H1 (cell line): ENCODE measurements around the gene NEUROG1. TPM values are rescaled to one million over a fixed set of nuclear protein-coding genes. Genes with fewer than 3 reads are reported as not detected.
A peak's percentile ranks its signal among the peaks of the same experiment; 100 is the strongest.

Experiments used
- CTCF ChIA-PET: fragments of 300-600 bp; sonication (Branson Sonifier 250); formaldehyde crosslinking; loops from one replicate; lab custom pipeline; 2021; ENCODE audit not compliant: partially characterized antibody; lab: Charles Lee
- POLR2A ChIA-PET: fragments of 300-600 bp; sonication (Branson Sonifier 250); formaldehyde crosslinking; loops from one replicate; lab custom pipeline; 2021; ENCODE audit warnings: inconsistent platforms; ENCODE audit not compliant: partially characterized antibody; lab: Charles Lee
- DNase-seq, 2 experiments: peaks; one replicate each; pipeline versions ENCODE4 v3.0.0 to v3.0.0-alpha.2; 2010 to 2022; ENCODE audit warnings: low spot score in 2 of 2, low read depth in 1 of 2, mixed read lengths in 1 of 2
- FAIRE-seq: peaks from 2 replicates; lab custom pipeline; 2011; peaks lifted over from hg19 to GRCh38; lab: Jason Lieb, UNC
- H2AFZ ChIP-seq: 2 replicates; pipeline ENCODE4 v1.8.1; 2012; ENCODE audit warnings: low read length, inconsistent platforms
- H2AK5ac ChIP-seq: 2 replicates; pipeline ENCODE4 v1.6.1; 2013; ENCODE audit warnings: low read depth, low read length
- H2BK120ac ChIP-seq: replicated peaks from 2 replicates; pipeline ENCODE3; 2013; ENCODE audit warnings: low read depth, low read length, inconsistent platforms
- H2BK12ac ChIP-seq: 2 replicates; pipeline ENCODE4 v1.6.1; 2013; ENCODE audit warnings: low read depth, low read length
- H2BK15ac ChIP-seq: 2 replicates; pipeline ENCODE4 v1.6.1; 2013; ENCODE audit warnings: low read length
- H2BK20ac ChIP-seq: 2 replicates; pipeline ENCODE4 v1.6.1; 2013; ENCODE audit warnings: low read length
- H2BK5ac ChIP-seq: 2 replicates; pipeline ENCODE4 v1.6.1; 2013; ENCODE audit warnings: low read depth, low read length
- H3K14ac ChIP-seq: 2 replicates; pipeline ENCODE4 v1.6.1; 2013; ENCODE audit warnings: inconsistent platforms; ENCODE audit not compliant: insufficient read length
- H3K18ac ChIP-seq: 2 replicates; pipeline ENCODE4 v1.6.1; 2013; ENCODE audit warnings: low read length; ENCODE audit errors: extremely low read depth
- H3K23ac ChIP-seq: 2 replicates; pipeline ENCODE4 v1.6.1; 2013; ENCODE audit warnings: inconsistent platforms; ENCODE audit not compliant: insufficient read length
- H3K23me2 ChIP-seq: 2 replicates; pipeline ENCODE4 v1.6.1; 2013; ENCODE audit warnings: low read depth, low read length
- H3K27ac ChIP-seq: 2 replicates; pipeline ENCODE4 v1.6.1; 2011; ENCODE audit warnings: low read depth, low read length, inconsistent platforms
- H3K27me3 ChIP-seq, 4 experiments: replicated peaks in 1 of 4; 1 replicate in 1 of 4; 2 replicates in 3 of 4; pipeline versions ENCODE4 v1.6.1 to v1.8.1; 2011 to 2013; ENCODE audit warnings: low read length in 3 of 4, mild to moderate bottlenecking in 3 of 4, inconsistent platforms in 2 of 4, mixed read lengths in 2 of 4, moderate library complexity in 1 of 4; ENCODE audit not compliant: control insufficient read depth in 3 of 4, insufficient read depth in 3 of 4; ENCODE audit errors: extremely low read depth in 1 of 4
- H3K36me3 ChIP-seq, 4 experiments: 2 replicates each; pipeline versions ENCODE4 v1.6.1 to v1.8.1; 2011 to 2013; ENCODE audit warnings: mild to moderate bottlenecking in 4 of 4, low read length in 3 of 4, moderate library complexity in 2 of 4, control low read depth in 1 of 4, inconsistent platforms in 1 of 4; ENCODE audit not compliant: insufficient read depth in 4 of 4, control insufficient read depth in 2 of 4
- H3K4ac ChIP-seq: replicated peaks from 2 replicates; pipeline ENCODE3; 2013; ENCODE audit warnings: low read length, low read depth, mixed read lengths, inconsistent platforms; ENCODE audit not compliant: insufficient read length
- H3K4me1 ChIP-seq, 4 experiments: replicated peaks in 1 of 4; 1 replicate in 1 of 4; 2 replicates in 3 of 4; pipeline versions ENCODE4 v1.6.1 to v1.8.1; 2011 to 2013; ENCODE audit warnings: low read length in 3 of 4, inconsistent platforms in 2 of 4, mixed read lengths in 1 of 4; ENCODE audit not compliant: insufficient read depth in 4 of 4, control insufficient read depth in 3 of 4
- H3K4me2 ChIP-seq, 2 experiments: 2 replicates each; pipeline versions ENCODE4 v1.6.1 to v1.8.1; 2011 to 2013; ENCODE audit warnings: low read depth in 2 of 2, low read length in 2 of 2, control low read depth in 1 of 2, inconsistent platforms in 1 of 2, mild to moderate bottlenecking in 1 of 2; ENCODE audit not compliant: insufficient read depth in 1 of 2
- H3K4me3 ChIP-seq, 4 experiments: fragments of 200-600, 300-600 bp in 1 of 4; sonication (generic), shearing (Covaris generic), sonication (Bioruptor Twin) in 1 of 4; 2 replicates each; pipeline versions ENCODE4 v1.5.1 to v1.8.1; 2011 to 2016; ENCODE audit warnings: low read length in 4 of 4, low read depth in 3 of 4, control low read depth in 2 of 4, inconsistent platforms in 2 of 4, mild to moderate bottlenecking in 2 of 4, mixed read lengths in 1 of 4, moderate library complexity in 1 of 4; ENCODE audit not compliant: insufficient read depth in 2 of 4; ENCODE audit errors: extremely low read depth in 1 of 4
- H3K56ac ChIP-seq: replicated peaks from 2 replicates; pipeline ENCODE3; 2013; ENCODE audit warnings: low read depth, mild to moderate bottlenecking, mixed read lengths, low read length, inconsistent platforms; ENCODE audit not compliant: insufficient read length
- H3K79me1 ChIP-seq: 2 replicates; pipeline ENCODE4 v1.6.1; 2013; ENCODE audit warnings: low read depth, low read length, control low read depth
- H3K79me2 ChIP-seq, 2 experiments: 2 replicates each; pipeline versions ENCODE4 v1.6.1 to v1.8.1; 2012 to 2013; ENCODE audit warnings: low read length in 2 of 2, mild to moderate bottlenecking in 2 of 2, inconsistent platforms in 1 of 2; ENCODE audit not compliant: insufficient read depth in 2 of 2, control insufficient read depth in 1 of 2
- H3K9ac ChIP-seq, 4 experiments: replicated peaks in 1 of 4; 1 replicate in 1 of 4; 2 replicates in 3 of 4; pipeline versions ENCODE4 v1.6.1 to v1.8.1; 2011 to 2013; ENCODE audit warnings: low read depth in 3 of 4, low read length in 3 of 4, control low read depth in 2 of 4, mild to moderate bottlenecking in 2 of 4, moderate library complexity in 2 of 4, inconsistent platforms in 1 of 4; ENCODE audit errors: extremely low read depth in 1 of 4
- H3K9me3 ChIP-seq, 2 experiments: 2 replicates each; pipeline versions ENCODE4 v1.6.1 to v1.8.1; 2012 to 2013; ENCODE audit warnings: mild to moderate bottlenecking in 2 of 2, moderate library complexity in 2 of 2, control low read depth in 1 of 2, inconsistent platforms in 1 of 2, low read depth in 1 of 2, low read length in 1 of 2, mixed read lengths in 1 of 2; ENCODE audit not compliant: insufficient read depth in 2 of 2
- H4K20me1 ChIP-seq, 2 experiments: replicated peaks in 1 of 2; 2 replicates each; pipeline versions ENCODE3 to v1.8.1; 2011 to 2013; ENCODE audit warnings: inconsistent platforms in 2 of 2, low read length in 2 of 2, mild to moderate bottlenecking in 1 of 2; ENCODE audit not compliant: insufficient read depth in 2 of 2, control insufficient read depth in 1 of 2
- H4K5ac ChIP-seq: 2 replicates; pipeline ENCODE4 v1.6.1; 2013; ENCODE audit warnings: low read length, low read depth, mixed read lengths, inconsistent platforms; ENCODE audit not compliant: insufficient read length
- H4K8ac ChIP-seq: 2 replicates; pipeline ENCODE4 v1.8.0; 2013; ENCODE audit warnings: mild to moderate bottlenecking, moderate library complexity, low read length, inconsistent platforms; ENCODE audit not compliant: insufficient read depth; ENCODE audit errors: extremely low read depth
- H4K91ac ChIP-seq: replicated peaks from 2 replicates; pipeline ENCODE3; 2013; ENCODE audit warnings: low read length, mixed read lengths, inconsistent platforms; ENCODE audit not compliant: insufficient read length
- BCL11A ChIP-seq, 2 experiments: IDR thresholded peaks; one replicate each; pipeline ENCODE4 v1.6.1; 2011; ENCODE audit warnings: low read depth in 2 of 2, low read length in 2 of 2, mild to moderate bottlenecking in 2 of 2
- BRCA1 ChIP-seq: IDR thresholded peaks from 2 replicates; pipeline ENCODE4 v1.6.1; 2012; ENCODE audit warnings: low read depth, low read length, improper control_type of control experiment
- CBX8 ChIP-seq: fragments of 300-800, 300-1000 bp; sonication (generic); IDR thresholded peaks from 2 replicates; pipeline ENCODE4 v1.7.1; 2016; ENCODE audit warnings: low read depth, low read length, borderline replicate concordance
- CHD2 ChIP-seq: IDR thresholded peaks from 2 replicates; pipeline ENCODE4 v1.6.1; 2012; ENCODE audit warnings: low read length, improper control_type of control experiment
- CREB1 ChIP-seq: IDR thresholded peaks from 2 replicates; pipeline ENCODE4 v1.6.1; 2012; ENCODE audit warnings: inconsistent platforms
- FOSL1 ChIP-seq: IDR thresholded peaks from 2 replicates; pipeline ENCODE4 v1.6.1; 2011; ENCODE audit warnings: mild to moderate bottlenecking, low read depth, low read length, moderate library complexity; ENCODE audit not compliant: insufficient read depth
- GTF2F1 ChIP-seq: IDR thresholded peaks from 2 replicates; pipeline ENCODE4 v1.6.1; 2012; ENCODE audit warnings: low read depth, low read length, improper control_type of control experiment, borderline replicate concordance
- NRF1 ChIP-seq: IDR thresholded peaks from 2 replicates; pipeline ENCODE4 v1.6.1; 2011; ENCODE audit warnings: mild to moderate bottlenecking, low read depth, low read length, improper control_type of control experiment
- PHF8 ChIP-seq: fragments of 200-600 bp; sonication (generic); conservative IDR thresholded peaks from 2 replicates; pipeline ENCODE4 v1.7.1; 2012; ENCODE audit warnings: low read depth, mild to moderate bottlenecking, inconsistent platforms, low read length, moderate library complexity
- POLR2A ChIP-seq, 2 experiments: IDR thresholded peaks; 1 replicate in 1 of 2; 2 replicates in 1 of 2; pipeline ENCODE4 v1.6.1; 2011; ENCODE audit warnings: low read depth in 2 of 2, low read length in 2 of 2, mild to moderate bottlenecking in 2 of 2; ENCODE audit errors: control extremely low read depth in 1 of 2
- SIN3A ChIP-seq, 2 experiments: IDR thresholded peaks in 1 of 2; conservative IDR thresholded peaks in 1 of 2; 2 replicates each; pipeline ENCODE4 v1.6.1; 2011 to 2012; ENCODE audit warnings: low read length in 2 of 2, improper control_type of control experiment in 1 of 2, low read depth in 1 of 2, mild to moderate bottlenecking in 1 of 2
- SIX5 ChIP-seq: IDR thresholded peaks from 2 replicates; pipeline ENCODE4 v1.6.1; 2011; ENCODE audit warnings: mild to moderate bottlenecking, low read depth, low read length
- SP4 ChIP-seq: IDR thresholded peaks from 2 replicates; pipeline ENCODE4 v1.6.1; 2012; ENCODE audit warnings: low read length, inconsistent platforms
- ZNF274 ChIP-seq: IDR thresholded peaks from 2 replicates; pipeline ENCODE4 v1.7.0; 2012; ENCODE audit warnings: low read length, borderline replicate concordance; ENCODE audit errors: extremely low read depth
- WGBS, 2 experiments: shearing (Covaris generic) in 1 of 2; methylation state at CpG; one replicate each; pipeline versions ENCODE4 v1.1.6 to v1.1.7; 2013 to 2015; ENCODE audit warnings: low lambda C conversion rate in 2 of 2, mixed read lengths in 2 of 2, inconsistent platforms in 1 of 2, low coverage in 1 of 2, missing lambda C conversion rate in 1 of 2; ENCODE audit not compliant: insufficient replicate concordance in 2 of 2, insufficient coverage in 1 of 2, insufficient read length in 1 of 2; ENCODE audit errors: extremely low coverage in 1 of 2, missing lambda C conversion rate in 1 of 2; 5-methylcytosine and 5-hydroxymethylcytosine counted together
- polyA plus RNA-seq, 7 experiments: library from polyadenylated mRNA; depleted of rRNA in 3 of 7; stranded (reverse) in 5 of 7; unstranded in 2 of 7; fragments of >200 nt in 5 of 7; fragments of 200-250 nt in 2 of 7; gene quantifications; 1 replicate in 5 of 7; 2 replicates in 1 of 7; 4 replicates in 1 of 7; pipeline versions ENCODE4 v1.2.1 to v1.2.3, GENCODE V29; 2011 to 2013; ENCODE audit warnings: missing spikeins in 2 of 7, mixed read lengths in 2 of 7
- total RNA-seq: library from RNA; stranded (reverse); fragmentation: NEBNext Ultra II Directional; extraction: Animal tissue kit (Norgen Biotek cat#: 25700); gene quantifications from 2 replicates; pipeline ENCODE4 v1.2.1, GENCODE V29; 2021

Gene NEUROG1
- total and polyA plus RNA-seq, 2 of the 8 experiments (the other 6 are each of a cell fraction or from before 2014, with no cell fraction given), result not detected

GRCh38 chr5:135567661-135568060 lies 31.9 kb upstream of the NEUROG1 start:
- Histone ChIP-seq H3K4me2 (no peak overlapping the region), H3K36me3 (no peaks in the 10 kb centered on the region), H3K27ac (no peak overlapping the region), H2BK12ac (no peak overlapping the region), H3K4ac (no peak overlapping the region), H3K9me3 (no peaks in the 10 kb centered on the region), H2BK5ac (no peak overlapping the region), H3K4me1 (peaks cover 0 to 21% (median 9%) of the 10 kb centered on the region in 4 experiments; a peak in 5 of 7 replicates), H3K18ac (no peak overlapping the region), H3K79me2 (no peaks in the 10 kb centered on the region), H2AFZ (0 out of 2 replicates have a peak overlapping the region, but pooled peaks have one; percentile 16), H2AK5ac (no peak overlapping the region), H3K9ac (no peak overlapping the region), H2BK120ac (no peak overlapping the region), H3K27me3 (peaks cover 0 to 1% (median 0%) of the 10 kb centered on the region in 4 experiments; a peak in 2 of 7 replicates), H4K5ac (no peak overlapping the region), H3K14ac (no peak overlapping the region), H3K23me2 (no peaks in the 10 kb centered on the region), H2BK15ac (no peak overlapping the region), H3K4me3 (no peak overlapping the region), H4K20me1 (no peaks in the 10 kb centered on the region), H2BK20ac (no peak overlapping the region), H3K23ac (no peak overlapping the region), H4K91ac (no peak overlapping the region), H4K8ac (no peak overlapping the region), H3K56ac (no peak overlapping the region), H3K79me1 (no peaks in the 10 kb centered on the region)
- ChIA-PET POLR2A (interaction anchor here (1.6 kb wide), 1 partner anchor 165 kb away, joined by 4 read pairs; no protein-coding TSS in a partner anchor), CTCF (interaction anchor here (0.5 to 20.6 kb wide), 27 partner anchors 10 to 328 kb away, joined by 3 to 547 read pairs (median 6); partner anchors contain the start of genes CXCL14, IL9 and SLC25A48)
- DNase-seq (no peak), FAIRE-seq (no peak)
- no peak for TF ChIP-seq BCL11A (IDR thresholded peaks at IDR 0.05; ENCODE audit: low read depth in 2 of 2, low read length in 2 of 2)
- no peak for TF ChIP-seq GTF2F1
- TF ChIP-seq CREB1, result no peak
- no peak for TF ChIP-seq ZNF274
- no peak for TF ChIP-seq FOSL1
- no peak for TF ChIP-seq SP4
- no peak for TF ChIP-seq BRCA1
- no peak for TF ChIP-seq CHD2
- no peak for TF ChIP-seq CBX8
- TF ChIP-seq PHF8, result no peak
- TF ChIP-seq POLR2A (IDR thresholded peaks at IDR 0.05; ENCODE audit: control extremely low read depth in 1 of 2, low read depth in 2 of 2, low read length in 2 of 2), result no peak
- no peak for TF ChIP-seq NRF1
- TF ChIP-seq SIX5, result no peak
- TF ChIP-seq SIN3A (conservative IDR thresholded peaks at IDR 0.05 in 1 of 2, IDR thresholded peaks at IDR 0.05 in 1 of 2; ENCODE audit: low read depth in 1 of 2, low read length in 2 of 2), result no peak
- 74% methylated on average over 4 of the region's 4 CpGs; no CpG with 5 or more reads in 1 of the 2 experiments for WGBS, 2 experiments
